Stomach smooth muscle (tissue), 2 donors: ENCODE results near the gene S100A7.
"Not testable (repeated sequence)": the region's sequence is repeated elsewhere in the genome, so short reads cannot be mapped to it uniquely, and the experiment has no call there.

ENCODE experiments used
- H3K27ac ChIP-seq: one replicate; pipeline ENCODE4 v1.7.0; 2013; ENCODE audit warnings: mild to moderate bottlenecking, low read length, inconsistent platforms
- H3K27me3 ChIP-seq, 2 donors: one replicate each; pipeline ENCODE4 v1.7.0; 2013; ENCODE audit warnings: low read length in 2 of 2; ENCODE audit not compliant: insufficient read depth in 2 of 2, control insufficient read depth in 1 of 2
- H3K36me3 ChIP-seq, 2 donors: one replicate each; pipeline ENCODE4 v1.7.0; 2013; ENCODE audit warnings: low read length in 2 of 2; ENCODE audit not compliant: control insufficient read depth in 2 of 2, insufficient read depth in 2 of 2
- H3K4me1 ChIP-seq: one replicate; pipeline ENCODE4 v1.7.0; 2013; ENCODE audit warnings: low read length; ENCODE audit not compliant: control insufficient read depth, insufficient read depth
- H3K4me3 ChIP-seq, 2 donors: one replicate each; pipeline ENCODE4 v1.7.0; 2013; ENCODE audit warnings: low read length in 2 of 2
- H3K9ac ChIP-seq, 2 donors: one replicate each; pipeline ENCODE4 v1.7.0; 2013; ENCODE audit warnings: low read length in 2 of 2, mild to moderate bottlenecking in 1 of 2
- H3K9me3 ChIP-seq, 2 donors: one replicate each; pipeline ENCODE4 v1.7.0; 2013; ENCODE audit warnings: low read length in 2 of 2; ENCODE audit not compliant: control insufficient read depth in 2 of 2
- donor health status: healthy.
- donor health status: Pancreatic carcinoma.

S100A7 gene

GRCh38 chr1:153418758-153419435 is 41.6 kb downstream of the S100A7 start:
- not testable (repeated sequence) for H3K9me3 ChIP-seq, H3K27ac ChIP-seq, H3K36me3 ChIP-seq, H3K4me1 ChIP-seq, H3K27me3 ChIP-seq, H3K4me3 ChIP-seq, H3K9ac ChIP-seq

GRCh38 chr1:153417136-153417888 is 43.1 kb downstream of the S100A7 start:
- H3K27me3 ChIP-seq: peaks cover 3 to 4% of the 10 kb centered on the region in 2 donors
- H3K27ac ChIP-seq: no peak overlapping the region

GRCh38 chr1:153415850-153416570 is 44.4 kb downstream of the S100A7 start, which contains the start of gene S100A7A:
TSS of gene S100A7A (plus strand) at chr1:153416520. CDS start at chr1:153418083, 1,563 bp downstream.
- no peak within 1 kb of the TSS for H3K27ac ChIP-seq

More at GRCh38 chr1:153417136-153417888, 43.1 kb downstream of the S100A7 start:
- no peaks in the 10 kb centered on the region for H3K4me1 ChIP-seq
- H3K9ac ChIP-seq: no peak overlapping the region
- H3K36me3 ChIP-seq: no peaks in the 10 kb centered on the region
- H3K9me3 ChIP-seq: peaks cover 0 to 6% of the 10 kb centered on the region in 2 donors
- H3K4me3 ChIP-seq: no peak overlapping the region

GRCh38 chr1:153413961-153414360 is 46.5 kb downstream of the S100A7 start:
- H3K27me3 ChIP-seq, H3K9ac ChIP-seq: not testable (repeated sequence)

More at GRCh38 chr1:153415850-153416570, 44.4 kb downstream of the S100A7 start, which contains the start of gene S100A7A:
- H3K4me3 ChIP-seq: no peak within 1 kb of the TSS
- H3K4me1 ChIP-seq: no peaks in the 10 kb centered on the region
- H3K9ac ChIP-seq: no peak within 1 kb of the TSS
- H3K36me3 ChIP-seq: no peaks in the 10 kb centered on the region
- H3K27me3 ChIP-seq: peaks cover 3 to 4% of the 10 kb centered on the region in 2 donors
- peaks cover 0 to 6% of the 10 kb centered on the region in 2 donors for H3K9me3 ChIP-seq

More at GRCh38 chr1:153413961-153414360, 46.5 kb downstream of the S100A7 start:
- H3K4me1 ChIP-seq, H3K4me3 ChIP-seq, H3K27ac ChIP-seq, H3K9me3 ChIP-seq, H3K36me3 ChIP-seq: not testable (repeated sequence)
